DMS79 treated with DMSO at 0.1 percent for 48 hours (cell line): ENCODE measurements around the gene CSF1.

ENCODE experiments used
- DNase-seq: peaks from one replicate; lab custom pipeline; 2025; lab: John Stamatoyannopoulos, UW

The CSF1 gene

DNA sequence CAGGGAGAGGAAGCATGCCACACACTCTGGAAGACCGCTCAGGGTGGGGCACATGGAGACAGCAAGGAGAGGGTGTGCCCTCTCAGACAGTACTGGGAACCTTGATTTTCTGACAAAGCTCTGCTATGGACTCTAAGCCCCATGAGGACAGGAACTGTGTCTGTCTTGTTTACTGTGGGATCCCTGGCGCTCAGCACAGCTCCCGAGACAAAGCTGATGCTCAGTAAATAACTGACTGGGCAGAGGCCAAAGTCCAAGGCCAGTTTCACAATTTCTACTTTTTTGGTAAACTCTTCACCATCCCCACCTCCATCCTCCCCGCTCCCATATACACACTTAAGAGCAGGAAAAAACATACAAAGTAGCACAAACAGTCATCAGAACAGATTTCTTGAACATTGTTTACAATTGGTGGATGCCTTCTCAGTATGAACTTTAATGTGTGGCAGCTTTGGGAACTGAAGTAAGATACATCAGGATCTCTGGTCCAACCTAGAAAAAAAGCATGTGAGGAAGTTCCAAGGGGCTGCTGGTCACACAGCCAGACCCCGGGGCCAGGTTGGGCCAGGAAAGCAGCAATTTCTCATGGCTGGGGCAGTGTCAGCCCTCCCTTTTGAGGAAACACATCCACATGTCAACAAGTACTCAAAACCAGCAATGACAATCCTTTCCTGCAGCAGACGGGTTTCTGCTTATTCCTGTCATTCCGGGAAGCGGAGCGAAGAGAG lies 68.3 kb downstream of the CSF1 start:
- DNase-seq: no peak

DNA sequence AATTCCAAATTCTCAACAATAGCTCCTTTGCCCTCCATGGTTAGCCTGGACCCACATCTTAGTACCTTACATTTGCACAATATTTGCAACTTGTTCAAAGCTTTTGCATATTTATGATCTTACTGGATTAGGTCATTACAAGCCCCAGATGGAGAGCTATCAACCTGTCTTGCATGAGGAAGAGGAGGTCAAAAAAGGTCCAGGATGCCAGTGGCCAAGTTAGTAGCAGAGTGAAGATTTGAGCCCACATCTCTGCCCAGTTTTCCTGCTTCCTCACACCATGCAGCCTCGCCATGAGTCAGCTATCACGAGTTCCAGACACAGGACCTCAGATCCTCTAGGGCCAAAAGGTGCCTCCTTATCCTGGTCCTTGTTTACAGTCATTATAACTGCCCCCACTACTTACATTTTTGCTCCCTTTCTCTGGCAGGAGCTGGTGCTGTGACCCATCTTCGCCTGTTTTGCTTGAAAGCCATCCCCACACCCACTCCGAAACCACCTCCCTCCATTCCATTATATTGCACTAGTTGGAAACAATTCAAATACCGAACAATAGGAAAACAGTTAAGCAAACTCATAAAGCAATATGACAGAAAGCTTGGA lies 68.9 kb downstream of the CSF1 start:
- DNase-seq: no peak
